Measurements from ENCODE around the gene LIN28A. TPM values are rescaled to one million over a fixed set of nuclear protein-coding genes. Genes with fewer than 3 reads are reported as not detected.
A peak's percentile ranks its signal among the peaks of the same experiment; 100 is the strongest.

The LIN28A gene
- total and polyA plus RNA-seq, 4 donors = not detected

GRCh38 chr1:26408604-26409003, 2.0 kb upstream of the LIN28A start:
- peak; percentile 80 for DNase-seq (ENCODE audit: low spot score)
- WGBS = 4% methylated on average over 12 of the region's 12 CpGs
- Histone ChIP-seq H3K9ac (ENCODE audit: low read depth in 1 of 2, low read length in 2 of 2) (no peak overlapping the region), H3K9me3 (ENCODE audit: control insufficient read depth in 4 of 4, low read length in 3 of 4) (no peaks in the 10 kb centered on the region), H3K27me3 (ENCODE audit: control insufficient read depth in 4 of 4, insufficient read depth in 4 of 4, low read length in 3 of 4) (peaks cover 3 to 16% (median 10%) of the 10 kb centered on the region in 4 donors), H3K36me3 (ENCODE audit: control insufficient read depth in 4 of 4, insufficient read depth in 3 of 4, low read depth in 1 of 4, low read length in 3 of 4) (no peaks in the 10 kb centered on the region), H3K27ac (ENCODE audit: low read depth in 1 of 2, low read length in 2 of 2) (no peak overlapping the region), H3K4me1 (ENCODE audit: control insufficient read depth in 4 of 4, insufficient read depth in 4 of 4, low read length in 3 of 4) (peaks cover 0 to 5% (median 0%) of the 10 kb centered on the region in 4 donors), H3K4me3 (ENCODE audit: low read depth in 1 of 3, low read length in 3 of 3) (no peak overlapping the region)
- TF ChIP-seq CTCF (IDR thresholded peaks at IDR 0.05; ENCODE audit: low read depth, low read length, missing input control) (no peak), MAX (IDR thresholded peaks at IDR 0.05) (peak; percentile 53), GABPA (IDR thresholded peaks at IDR 0.05 in 1 of 2, conservative IDR thresholded peaks at IDR 0.05 in 1 of 2) (no peak), REST (IDR thresholded peaks at IDR 0.05) (peak; percentile 100)

GRCh38 chr1:26409191-26409807, 1.3 kb upstream of the LIN28A start:
- peaks cover 3 to 16% (median 10%) of the 10 kb centered on the region in 4 donors for H3K27me3 ChIP-seq (ENCODE audit: control insufficient read depth in 4 of 4, insufficient read depth in 4 of 4, low read length in 3 of 4)
- no peak for TF ChIP-seq HNF4G (IDR thresholded peaks at IDR 0.05)
- TF ChIP-seq RAD21 (IDR thresholded peaks at IDR 0.05) = no peak
- TF ChIP-seq HNF4A (conservative IDR thresholded peaks at IDR 0.05) = no peak
- TF ChIP-seq FOXA2 (IDR thresholded peaks at IDR 0.05) = no peak
- TF ChIP-seq RXRA (IDR thresholded peaks at IDR 0.05) = no peak
- no peak for TF ChIP-seq EGR1 (IDR thresholded peaks at IDR 0.05; ENCODE audit: low read depth in 2 of 2)
- TF ChIP-seq YY1 (IDR thresholded peaks at IDR 0.05) = no peak
- TF ChIP-seq MAX (IDR thresholded peaks at IDR 0.05) = no peak
- no peak for TF ChIP-seq REST (IDR thresholded peaks at IDR 0.05)
- no peak for TF ChIP-seq FOXA1 (IDR thresholded peaks at IDR 0.05)
- no peak for TF ChIP-seq CTCF (IDR thresholded peaks at IDR 0.05; ENCODE audit: low read depth, low read length, missing input control)
- TF ChIP-seq NR2F2 (IDR thresholded peaks at IDR 0.05) = no peak
- TF ChIP-seq JUND (IDR thresholded peaks at IDR 0.05) = no peak

More at GRCh38 chr1:26409191-26409807, 1.3 kb upstream of the LIN28A start:
- H3K36me3 ChIP-seq (ENCODE audit: control insufficient read depth in 4 of 4, insufficient read depth in 3 of 4, low read depth in 1 of 4, low read length in 3 of 4) = no peaks in the 10 kb centered on the region
- no peaks in the 10 kb centered on the region for H3K9me3 ChIP-seq (ENCODE audit: control insufficient read depth in 4 of 4, low read length in 3 of 4)
- H3K4me3 ChIP-seq (ENCODE audit: low read depth in 1 of 3, low read length in 3 of 3) = no peak overlapping the region
- WGBS = 5% methylated on average over 16 of the region's 16 CpGs
- no peak overlapping the region for H3K9ac ChIP-seq (ENCODE audit: low read depth in 1 of 2, low read length in 2 of 2)
- no peak overlapping the region for H3K27ac ChIP-seq (ENCODE audit: low read depth in 1 of 2, low read length in 2 of 2)
- peaks cover 0 to 5% (median 0%) of the 10 kb centered on the region in 4 donors for H3K4me1 ChIP-seq (ENCODE audit: control insufficient read depth in 4 of 4, insufficient read depth in 4 of 4, low read length in 3 of 4)
- no peak for DNase-seq (ENCODE audit: low spot score)

All from liver (tissue), 9 donors.